ENCODE measurements around the gene NDST1.

DNA sequence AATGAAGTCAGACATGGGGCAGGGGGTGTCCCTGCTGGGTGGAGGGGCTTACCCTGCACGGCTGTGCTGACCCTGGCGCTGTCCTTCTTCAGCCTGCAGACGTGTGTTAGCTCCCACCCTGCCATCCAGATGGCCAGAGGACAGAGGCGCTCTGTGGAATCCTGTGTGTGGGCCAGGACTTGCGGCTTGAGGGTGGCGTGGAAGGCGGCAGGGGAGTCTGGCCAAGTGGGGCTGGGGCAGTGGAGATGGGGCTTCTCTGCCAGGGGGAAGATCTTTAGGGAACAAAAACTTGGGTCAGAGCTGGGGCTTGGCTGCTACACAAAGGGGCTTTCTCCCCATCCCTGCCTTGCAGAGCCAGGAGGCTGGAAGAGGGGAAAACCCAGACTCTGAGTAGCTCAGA is 86.1 kb downstream of the NDST1 start:
- TF ChIP-seq GATA2 (IDR thresholded peaks at IDR 0.05; ENCODE audit: low read depth, low read length) (no peak), GATA3 (IDR thresholded peaks at IDR 0.05; ENCODE audit: low read depth, low read length) (no peak)

Data from SH-SY5Y (cell line).